HG03139 (cell line): ENCODE measurements around the gene WFIKKN2.

Experiments used
- ATAC-seq: cut with Tn5 transposase; IDR thresholded peaks from one replicate; pipeline ENCODE4 v1.9.1; 2021; ENCODE audit not compliant: unreplicated experiment

WFIKKN2 gene

GRCh38 chr17:50808413-50808812 lies 27.0 kb upstream of the WFIKKN2 start:
- ATAC-seq, result no peak

- no peak for ATAC-seq
Measured at GRCh38 chr17:50808888-50809287, 26.5 kb upstream of the WFIKKN2 start.

GRCh38 chr17:50813583-50813982 lies 21.8 kb upstream of the WFIKKN2 start:
- ATAC-seq, result no peak

GRCh38 chr17:50815400-50815799 lies 20.0 kb upstream of the WFIKKN2 start:
- ATAC-seq, result no peak

GRCh38 chr17:50816271-50816670 lies 19.1 kb upstream of the WFIKKN2 start:
- no peak for ATAC-seq

- no peak for ATAC-seq
Measured at GRCh38 chr17:50816771-50817751, 18.3 kb upstream of the WFIKKN2 start.

- ATAC-seq, result no peak
Measured at GRCh38 chr17:50817838-50818237, 17.5 kb upstream of the WFIKKN2 start.

GRCh38 chr17:50818261-50818660 lies 17.1 kb upstream of the WFIKKN2 start:
- no peak for ATAC-seq

GRCh38 chr17:50818921-50819657 lies 16.3 kb upstream of the WFIKKN2 start:
- ATAC-seq, result no peak

- ATAC-seq, result no peak
Measured at GRCh38 chr17:50820651-50821050, 14.7 kb upstream of the WFIKKN2 start.

- ATAC-seq, result no peak
Measured at GRCh38 chr17:50822550-50822949, 12.8 kb upstream of the WFIKKN2 start.

- ATAC-seq, result no peak
Measured at GRCh38 chr17:50824429-50824828, 11.0 kb upstream of the WFIKKN2 start.

- no peak for ATAC-seq
Measured at GRCh38 chr17:50825188-50825587, 10.2 kb upstream of the WFIKKN2 start.

- no peak for ATAC-seq
Measured at GRCh38 chr17:50828508-50829170, 6.7 kb upstream of the WFIKKN2 start.

GRCh38 chr17:50829332-50829731 lies 6.1 kb upstream of the WFIKKN2 start:
- no peak for ATAC-seq

- no peak for ATAC-seq
Measured at GRCh38 chr17:50830352-50830751, 5.0 kb upstream of the WFIKKN2 start.

- ATAC-seq, result no peak
Measured at GRCh38 chr17:50830994-50831393, 4.4 kb upstream of the WFIKKN2 start.

GRCh38 chr17:50831471-50831928 lies 3.9 kb upstream of the WFIKKN2 start:
- no peak for ATAC-seq

- ATAC-seq, result no peak
Measured at GRCh38 chr17:50832267-50832863, 3.0 kb upstream of the WFIKKN2 start.

- no peak for ATAC-seq
Measured at GRCh38 chr17:50832864-50833381, 2.5 kb upstream of the WFIKKN2 start.
